ENCODE results near the gene ABCC6. TPM values are rescaled to one million over a fixed set of nuclear protein-coding genes. Genes with fewer than 3 reads are reported as not detected.

The ABCC6 gene
- total and polyA plus RNA-seq, 2 donors (not counting 1 experiment from before 2014, with no cell fraction given) = 0.27 TPM; not detected in 1

DNA sequence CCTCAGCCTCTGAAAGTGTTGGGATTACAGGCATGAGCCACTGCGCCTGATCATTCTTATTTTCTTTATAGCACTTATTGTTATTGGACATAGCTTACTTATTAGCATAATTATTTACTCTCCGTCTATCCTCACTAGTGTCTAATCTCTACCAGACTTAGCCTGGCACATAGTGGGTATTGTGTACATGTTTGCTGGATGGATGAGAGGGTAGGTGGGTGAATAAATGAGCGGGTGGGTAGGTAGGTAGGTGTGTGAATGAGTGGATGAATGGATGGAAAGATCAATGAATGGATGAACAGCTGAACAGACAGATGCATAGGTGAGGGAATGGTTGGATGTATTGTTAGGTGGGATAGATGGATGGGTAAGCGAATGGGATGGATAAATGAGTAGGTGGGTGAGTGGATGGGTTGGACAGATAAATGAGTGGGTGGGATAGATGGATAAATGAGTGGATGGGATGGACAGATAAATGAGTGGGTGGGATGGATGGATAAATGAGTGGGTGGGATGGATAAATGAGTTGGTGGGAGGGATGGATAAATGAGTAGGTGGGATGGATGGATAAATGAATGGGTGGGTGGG is 51.9 kb downstream of the ABCC6 start:
- H3K27ac Mint-ChIP-seq = no peak overlapping the region

DNA sequence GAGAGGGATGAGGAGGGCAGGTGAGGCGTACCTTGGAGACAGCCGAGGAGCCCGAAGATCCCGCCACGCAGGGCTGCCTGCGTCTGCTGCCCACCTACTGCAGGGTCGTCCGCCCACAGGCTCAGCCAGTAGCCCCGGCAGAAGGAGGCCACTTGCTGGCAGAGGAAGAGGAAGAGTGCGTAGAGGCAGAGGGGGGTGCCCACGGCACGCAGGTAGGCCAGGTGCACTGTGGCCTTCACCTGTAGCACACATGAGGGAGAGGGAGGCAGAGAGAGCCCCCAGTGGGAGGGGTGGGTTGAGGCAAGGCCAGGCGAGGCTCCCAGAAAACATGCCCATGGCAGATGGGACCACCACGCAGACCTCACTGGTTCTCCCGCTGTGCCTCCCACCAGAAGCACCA is 53.7 kb downstream of the ABCC6 start:
- TF ChIP-seq EZH2 (IDR thresholded peaks at IDR 0.05; ENCODE audit: borderline replicate concordance, insufficient read depth, low read depth, low read length, poor library complexity, severe bottlenecking) = no peak
- TF ChIP-seq, protein P1, sequence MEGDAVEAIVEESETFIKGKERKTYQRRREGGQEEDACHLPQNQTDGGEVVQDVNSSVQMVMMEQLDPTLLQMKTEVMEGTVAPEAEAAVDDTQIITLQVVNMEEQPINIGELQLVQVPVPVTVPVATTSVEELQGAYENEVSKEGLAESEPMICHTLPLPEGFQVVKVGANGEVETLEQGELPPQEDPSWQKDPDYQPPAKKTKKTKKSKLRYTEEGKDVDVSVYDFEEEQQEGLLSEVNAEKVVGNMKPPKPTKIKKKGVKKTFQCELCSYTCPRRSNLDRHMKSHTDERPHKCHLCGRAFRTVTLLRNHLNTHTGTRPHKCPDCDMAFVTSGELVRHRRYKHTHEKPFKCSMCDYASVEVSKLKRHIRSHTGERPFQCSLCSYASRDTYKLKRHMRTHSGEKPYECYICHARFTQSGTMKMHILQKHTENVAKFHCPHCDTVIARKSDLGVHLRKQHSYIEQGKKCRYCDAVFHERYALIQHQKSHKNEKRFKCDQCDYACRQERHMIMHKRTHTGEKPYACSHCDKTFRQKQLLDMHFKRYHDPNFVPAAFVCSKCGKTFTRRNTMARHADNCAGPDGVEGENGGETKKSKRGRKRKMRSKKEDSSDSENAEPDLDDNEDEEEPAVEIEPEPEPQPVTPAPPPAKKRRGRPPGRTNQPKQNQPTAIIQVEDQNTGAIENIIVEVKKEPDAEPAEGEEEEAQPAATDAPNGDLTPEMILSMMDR (IDR thresholded peaks at IDR 0.05) = no peak
- POLR2A ChIA-PET = no interaction called here
- no peak overlapping the region for H3K4me2 ChIP-seq (replicated peaks; ENCODE audit: low read depth, low read length, poor library complexity, severe bottlenecking)
- Mint-ChIP-seq H3K27me3 (no peaks in the 10 kb centered on the region), H3K4me1 (no peaks in the 10 kb centered on the region), H3K9me3 (ENCODE audit: insufficient read depth) (no peaks in the 10 kb centered on the region), H3K27ac (no peak overlapping the region), H3K4me3 (no peak overlapping the region)
- no peaks in the 10 kb centered on the region for H4K20me1 ChIP-seq (ENCODE audit: control insufficient read depth, insufficient read depth, low read length, poor library complexity, severe bottlenecking)
- no peak for DNase-seq
- no peaks in the 10 kb centered on the region for H3K27me3 ChIP-seq (replicated peaks in 1 of 4; ENCODE audit: control extremely low read depth in 1 of 4, control insufficient read depth in 3 of 4, insufficient read depth in 4 of 4, low read length in 3 of 4)
- peaks cover 0 to 3% (median 0%) of the 10 kb centered on the region in 3 donors for H3K9me3 ChIP-seq (ENCODE audit: control extremely low read depth in 1 of 3, control insufficient read depth in 2 of 3, insufficient read depth in 1 of 3, low read length in 2 of 3)
- no peak overlapping the region for H3K9ac ChIP-seq (ENCODE audit: low read length)
- H3K4me3 ChIP-seq (ENCODE audit: control extremely low read depth in 1 of 5, extremely low read depth in 1 of 5, insufficient read depth in 1 of 5, low read depth in 2 of 5, low read length in 4 of 5) = no peak overlapping the region
- H3K79me2 ChIP-seq (ENCODE audit: control insufficient read depth, insufficient read depth, low read length) = no peaks in the 10 kb centered on the region
- ATAC-seq (ENCODE audit: low read depth) = no peak
- no peak overlapping the region for H2AFZ ChIP-seq (ENCODE audit: insufficient read depth, low read depth, low read length, poor library complexity, severe bottlenecking)
- intact Hi-C loops (cut with micrococcal nuclease) = no loop called here
- no peaks in the 10 kb centered on the region for H3K36me3 ChIP-seq (replicated peaks in 1 of 2; ENCODE audit: control extremely low read depth in 1 of 2, control insufficient read depth in 1 of 2, extremely low read depth in 1 of 2, insufficient read depth in 2 of 2, low read length in 1 of 2)
- H3K27ac ChIP-seq (ENCODE audit: low read length in 2 of 2) = no peak overlapping the region
- CTCF ChIA-PET = no interaction called here
- no peaks in the 10 kb centered on the region for H3K4me1 ChIP-seq (ENCODE audit: control insufficient read depth in 2 of 2, insufficient read depth in 2 of 2, low read length in 2 of 2)
- 94% methylated on average over 13 of the region's 15 CpGs for WGBS (ENCODE audit: insufficient coverage)

More for the DNA sequence above, 51.9 kb downstream of the ABCC6 start:
- Histone ChIP-seq H2AFZ (ENCODE audit: insufficient read depth, low read depth, low read length, poor library complexity, severe bottlenecking) (no peak overlapping the region), H3K4me3 (ENCODE audit: control extremely low read depth in 1 of 5, extremely low read depth in 1 of 5, insufficient read depth in 1 of 5, low read depth in 2 of 5, low read length in 4 of 5) (no peak overlapping the region), H3K27ac (ENCODE audit: low read length in 2 of 2) (no peak overlapping the region), H3K9me3 (ENCODE audit: control extremely low read depth in 1 of 3, control insufficient read depth in 2 of 3, insufficient read depth in 1 of 3, low read length in 2 of 3) (peaks cover 0 to 7% (median 2%) of the 10 kb centered on the region in 3 donors), H3K9ac (ENCODE audit: low read length) (no peak overlapping the region), H3K4me1 (ENCODE audit: control insufficient read depth in 2 of 2, insufficient read depth in 2 of 2, low read length in 2 of 2) (no peaks in the 10 kb centered on the region), H3K36me3 (replicated peaks in 1 of 2; ENCODE audit: control extremely low read depth in 1 of 2, control insufficient read depth in 1 of 2, extremely low read depth in 1 of 2, insufficient read depth in 2 of 2, low read length in 1 of 2) (no peaks in the 10 kb centered on the region), H3K79me2 (ENCODE audit: control insufficient read depth, insufficient read depth, low read length) (no peaks in the 10 kb centered on the region), H3K4me2 (replicated peaks; ENCODE audit: low read depth, low read length, poor library complexity, severe bottlenecking) (no peak overlapping the region), H3K27me3 (replicated peaks in 1 of 4; ENCODE audit: control extremely low read depth in 1 of 4, control insufficient read depth in 3 of 4, insufficient read depth in 4 of 4, low read length in 3 of 4) (no peaks in the 10 kb centered on the region), H4K20me1 (ENCODE audit: control insufficient read depth, insufficient read depth, low read length, poor library complexity, severe bottlenecking) (no peaks in the 10 kb centered on the region)
- ChIA-PET CTCF (no interaction called here), POLR2A (no interaction called here)
- TF ChIP-seq, protein P1 (IDR thresholded peaks at IDR 0.05) = no peak
- no peak for TF ChIP-seq EZH2 (IDR thresholded peaks at IDR 0.05; ENCODE audit: borderline replicate concordance, insufficient read depth, low read depth, low read length, poor library complexity, severe bottlenecking)
- intact Hi-C loops (cut with micrococcal nuclease) = no loop called here
- Mint-ChIP-seq H3K27me3 (no peaks in the 10 kb centered on the region), H3K9me3 (ENCODE audit: insufficient read depth) (no peaks in the 10 kb centered on the region), H3K4me3 (no peak overlapping the region), H3K4me1 (no peaks in the 10 kb centered on the region)
- DNase-seq = no peak
- 82% methylated on average over 2 of the region's 4 CpGs for WGBS (ENCODE audit: insufficient coverage)
- ATAC-seq (ENCODE audit: low read depth) = no peak
